Activated CD4-positive, alpha-beta T cell treated with anti-CD3 and anti-CD28 coated beads, Interleukin-2, amount 50 U/mL, for 4 hours (primary cell): ENCODE data around the gene IGF1.

Source experiments
- DNase-seq, 2 experiments: peaks; one replicate each; pipeline ENCODE4 v3.0.0-alpha.2; 2020

The IGF1 gene

DNA sequence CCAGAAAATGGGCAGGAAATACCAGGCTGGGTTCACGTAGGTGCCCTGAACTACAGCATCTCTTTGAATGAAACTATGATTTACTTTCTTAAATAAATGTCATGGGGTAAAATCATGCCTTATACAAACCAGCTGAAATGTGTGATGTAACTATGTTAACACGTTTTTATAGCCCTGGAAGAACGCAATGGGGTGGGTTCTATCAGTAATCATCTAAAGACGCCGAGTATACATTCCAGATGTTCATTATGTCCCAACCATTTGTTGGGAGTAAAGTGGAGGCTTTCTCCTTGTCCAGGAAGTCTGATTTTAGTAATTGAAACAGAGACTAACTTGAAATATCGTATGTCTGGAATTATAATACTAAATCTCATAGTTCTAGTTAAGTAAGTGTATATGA is 16.2 kb upstream of the IGF1 start:
- DNase-seq: no peak

DNA sequence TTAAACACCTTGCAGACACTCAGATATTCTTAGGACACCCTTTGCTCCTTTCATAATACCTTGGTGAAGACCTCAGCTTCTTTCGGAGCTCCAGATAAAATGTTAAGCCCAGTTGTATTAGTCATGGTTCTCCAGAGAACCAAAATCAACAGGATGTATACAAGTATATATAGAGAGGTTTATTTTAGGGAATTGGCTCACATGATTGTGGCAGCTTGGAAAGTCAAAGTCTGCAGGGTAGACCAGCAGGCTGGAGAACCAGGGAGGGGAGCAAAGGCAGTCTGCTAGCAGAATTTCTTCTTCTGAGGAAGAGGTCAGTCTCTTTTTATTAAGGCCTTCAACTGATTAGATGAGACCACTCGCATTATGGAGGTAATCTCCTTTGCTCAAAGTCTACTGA is 6.9 kb upstream of the IGF1 start:
- DNase-seq: no peak

DNA sequence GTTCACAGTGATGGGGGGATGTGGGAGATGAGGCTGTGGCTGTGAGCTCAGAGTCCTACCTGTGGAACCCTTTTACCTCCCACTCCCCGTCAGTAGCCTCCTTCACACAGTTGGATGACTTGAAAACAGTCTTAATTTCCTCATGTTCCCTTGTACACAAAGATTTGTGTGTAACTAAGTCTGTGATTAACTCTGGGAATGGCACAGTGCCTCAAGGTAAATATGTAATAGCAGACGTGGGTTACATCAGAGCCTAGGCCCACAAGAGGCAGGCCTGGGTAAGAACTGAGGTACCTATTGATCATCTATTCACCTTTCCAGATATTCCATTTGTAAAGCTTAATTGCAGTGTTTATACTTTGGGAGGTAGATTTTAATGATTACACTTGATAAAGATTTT is 5.8 kb upstream of the IGF1 start:
- no peak for DNase-seq

DNA sequence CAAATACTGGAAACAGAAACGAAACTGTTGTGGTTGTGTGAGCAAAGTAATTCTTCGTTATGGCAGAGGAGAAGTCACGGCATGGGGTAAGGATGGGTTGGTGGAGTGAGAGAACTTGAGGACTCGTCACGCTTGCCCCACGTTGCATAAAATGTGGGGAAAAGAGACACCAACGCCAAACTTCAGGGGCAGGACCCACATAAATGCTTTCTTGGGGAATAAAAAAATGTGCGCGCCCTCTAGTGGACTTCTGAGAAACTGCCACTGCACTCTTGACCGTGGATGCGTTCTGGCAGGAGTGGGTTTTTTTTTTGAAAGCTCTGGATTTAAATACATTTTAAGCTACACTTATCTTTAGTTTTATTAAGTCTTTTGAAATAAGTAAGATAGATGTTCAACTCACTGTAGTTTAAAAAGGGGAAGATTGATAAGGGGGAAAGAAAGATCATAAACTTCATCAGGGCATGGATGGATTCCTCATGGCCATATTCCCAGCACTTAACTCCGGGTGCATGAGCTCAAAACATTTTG is 4.1 kb upstream of the IGF1 start:
- peak; percentile 26 to 36 for DNase-seq

DNA sequence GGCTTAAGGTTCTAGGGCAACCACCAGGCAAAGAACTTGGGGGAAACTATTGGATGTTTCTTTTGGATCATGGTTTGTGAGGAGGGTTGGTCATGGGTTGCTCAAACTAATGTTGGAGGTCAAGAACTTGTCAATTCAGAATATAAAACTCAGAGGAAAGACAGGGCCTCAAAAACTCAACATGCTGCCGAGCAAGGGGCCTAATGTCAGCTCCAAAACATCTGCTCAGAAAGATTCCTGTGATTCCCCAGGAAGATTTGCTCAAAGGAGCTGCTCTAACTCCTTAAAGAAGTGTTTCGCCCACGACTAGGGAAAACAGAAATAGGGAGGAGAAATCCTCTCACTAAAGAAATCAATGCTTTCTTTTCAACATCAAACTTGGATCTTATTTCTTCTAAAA is 3.7 kb upstream of the IGF1 start:
- no peak for DNase-seq

DNA sequence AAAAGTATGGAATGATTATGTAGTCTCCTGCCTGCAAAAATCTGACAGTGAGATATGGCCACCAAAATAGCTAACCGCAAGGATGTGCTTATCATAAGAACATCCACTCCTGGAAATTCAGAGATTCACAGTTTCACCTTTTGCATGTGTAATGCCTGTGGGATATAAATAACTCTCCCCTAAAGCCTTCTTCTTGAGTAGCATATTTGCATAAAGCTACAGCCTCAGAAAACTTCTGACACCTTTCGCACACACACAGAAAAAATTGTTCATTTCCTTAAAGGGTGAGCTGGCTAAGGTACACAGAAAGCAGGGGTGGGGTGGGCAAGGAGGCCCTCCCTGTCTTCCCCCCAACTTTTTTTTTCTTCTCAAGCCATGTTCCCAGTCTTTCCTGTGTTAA is 3.1 kb upstream of the IGF1 start:
- DNase-seq: no peak

DNA sequence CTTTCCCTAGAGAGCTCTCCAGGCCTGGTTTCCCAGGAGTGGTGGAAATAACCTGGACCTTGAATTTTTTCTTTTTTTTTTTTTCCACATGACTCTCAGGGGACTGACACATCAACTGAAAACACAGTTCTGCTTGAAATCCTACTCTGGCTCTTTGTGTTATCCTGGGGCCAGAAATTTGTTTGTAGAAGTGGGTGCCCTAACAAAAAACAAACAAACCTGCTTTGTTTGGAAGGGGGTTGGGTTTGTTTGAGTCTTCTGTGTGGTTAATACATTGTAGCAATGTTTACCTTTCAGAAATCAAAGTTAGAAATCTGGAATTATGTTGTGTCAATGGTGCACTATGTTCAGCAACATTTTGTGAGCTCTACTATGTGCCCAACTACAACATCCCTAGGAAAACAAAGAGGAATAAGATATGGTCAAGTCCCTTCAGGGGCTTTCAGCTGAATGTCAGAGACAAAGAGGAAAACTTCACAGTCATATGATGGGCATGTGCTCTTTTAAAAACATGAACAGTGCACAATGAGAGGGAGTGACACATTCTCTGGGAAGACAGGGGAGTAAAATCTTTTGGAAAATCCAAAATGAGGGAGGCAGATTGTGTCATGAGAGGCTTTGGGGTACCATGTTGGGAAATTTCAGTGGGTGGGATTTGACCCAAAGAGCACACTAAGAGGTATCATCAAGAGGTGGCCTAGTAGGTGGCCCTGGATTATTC is 1.5 kb upstream of the IGF1 start:
- DNase-seq: no peak

DNA sequence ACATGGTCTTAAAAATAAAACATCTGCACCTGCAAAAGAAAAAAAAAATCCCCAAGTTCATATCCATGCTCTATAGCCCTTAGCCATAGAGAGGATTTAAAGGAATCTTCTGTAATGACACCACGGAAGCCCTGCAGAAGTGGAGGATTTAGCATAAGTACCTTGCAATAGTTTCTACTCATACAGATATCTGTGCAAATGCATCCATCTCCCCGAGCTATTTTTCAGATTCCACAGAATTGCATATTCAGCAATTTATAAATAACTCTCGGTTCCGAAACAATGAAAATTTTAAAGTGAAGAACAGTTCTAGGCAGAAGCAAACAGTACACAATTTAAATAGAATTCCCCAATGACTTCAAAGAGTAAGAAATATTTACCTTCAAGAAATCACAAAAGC is 424 bp downstream of the IGF1 start:
- no peak for DNase-seq

DNA sequence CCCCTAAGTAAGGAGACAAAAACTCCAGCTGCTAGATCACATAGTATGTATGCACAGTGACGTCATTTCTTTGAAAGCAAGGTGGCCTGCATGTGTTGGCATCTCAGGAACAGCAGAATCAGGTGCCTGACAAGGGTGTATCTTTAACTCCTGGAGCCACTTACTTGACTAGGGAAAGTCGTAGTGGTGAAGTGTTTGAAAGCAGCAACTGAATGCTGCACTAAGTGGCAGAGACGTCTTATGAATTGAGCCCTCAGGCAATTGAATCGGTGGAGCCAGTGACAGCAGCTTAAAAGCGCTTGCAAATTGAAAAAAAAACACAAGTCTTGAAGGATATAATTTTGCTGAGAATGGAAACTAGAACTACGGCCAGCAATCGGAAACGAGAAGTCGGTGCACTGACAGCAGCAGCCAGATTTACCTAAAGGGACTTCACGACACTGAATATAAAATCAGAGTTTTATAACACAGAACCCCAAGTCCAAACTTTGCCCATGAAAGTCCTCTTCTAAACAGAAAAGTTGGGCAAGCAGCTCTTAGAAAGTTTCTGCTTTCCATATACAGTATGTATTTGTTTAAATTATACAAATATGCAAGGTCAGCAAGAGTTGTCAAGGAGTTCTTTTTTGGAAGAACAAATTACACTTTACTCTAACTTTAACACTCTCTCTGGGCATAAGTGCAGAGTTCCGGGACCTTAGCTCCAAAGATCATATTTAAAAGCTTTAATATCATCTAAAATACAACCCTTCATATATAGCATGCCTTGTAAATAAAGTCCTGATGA is 1.1 kb downstream of the IGF1 start:
- DNase-seq: no peak

DNA sequence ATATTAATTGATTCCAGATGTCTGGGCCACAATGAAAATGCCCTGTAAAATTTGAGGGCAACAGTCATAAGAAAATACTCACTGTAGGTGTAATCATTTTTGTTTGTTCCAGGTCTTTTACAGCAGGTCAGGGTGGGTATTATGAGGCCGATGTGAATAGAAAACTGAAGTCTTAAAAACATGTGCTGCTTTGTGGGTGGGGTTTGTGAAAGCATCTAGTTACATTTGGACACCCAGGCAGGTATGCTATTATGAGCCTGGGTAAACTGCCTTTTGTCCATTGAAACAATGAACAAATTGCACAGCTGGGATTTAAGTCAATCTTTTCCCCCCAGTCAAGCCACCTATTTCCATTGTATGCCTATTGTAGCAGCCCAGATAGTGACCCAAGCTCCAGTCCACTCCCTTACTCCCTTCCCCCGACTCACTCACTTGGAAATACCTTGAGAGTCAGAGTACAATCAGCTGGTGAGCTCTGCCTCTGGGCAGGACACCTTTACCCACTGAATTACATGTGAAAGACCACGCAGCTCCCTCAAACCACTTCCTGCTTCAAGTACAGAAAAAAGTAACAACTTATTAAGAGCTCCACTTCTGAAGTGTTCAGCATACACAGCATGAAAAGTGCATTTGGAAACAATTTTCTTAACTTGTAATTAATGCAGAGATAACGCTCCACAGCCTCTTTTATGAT is 1.8 kb downstream of the IGF1 start:
- no peak for DNase-seq

DNA sequence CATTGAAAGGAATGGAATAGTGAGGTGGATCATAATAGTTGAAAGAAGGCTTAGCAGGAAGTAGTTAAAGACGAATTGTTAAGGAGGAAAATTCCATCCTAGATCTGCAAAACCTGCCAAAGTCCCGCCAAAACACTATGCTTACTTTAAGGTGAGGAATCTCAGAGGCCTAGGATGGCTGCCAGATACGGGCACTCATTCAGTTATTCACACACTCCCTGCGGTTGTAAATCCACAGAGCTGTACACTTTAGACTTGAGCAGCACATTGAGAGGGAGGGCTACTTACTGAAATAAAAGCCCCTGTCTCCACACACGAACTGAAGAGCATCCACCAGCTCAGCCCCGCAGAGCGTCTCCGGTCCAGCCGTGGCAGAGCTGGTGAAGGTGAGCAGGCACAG is 5.0 kb downstream of the IGF1 start:
- DNase-seq: no peak

DNA sequence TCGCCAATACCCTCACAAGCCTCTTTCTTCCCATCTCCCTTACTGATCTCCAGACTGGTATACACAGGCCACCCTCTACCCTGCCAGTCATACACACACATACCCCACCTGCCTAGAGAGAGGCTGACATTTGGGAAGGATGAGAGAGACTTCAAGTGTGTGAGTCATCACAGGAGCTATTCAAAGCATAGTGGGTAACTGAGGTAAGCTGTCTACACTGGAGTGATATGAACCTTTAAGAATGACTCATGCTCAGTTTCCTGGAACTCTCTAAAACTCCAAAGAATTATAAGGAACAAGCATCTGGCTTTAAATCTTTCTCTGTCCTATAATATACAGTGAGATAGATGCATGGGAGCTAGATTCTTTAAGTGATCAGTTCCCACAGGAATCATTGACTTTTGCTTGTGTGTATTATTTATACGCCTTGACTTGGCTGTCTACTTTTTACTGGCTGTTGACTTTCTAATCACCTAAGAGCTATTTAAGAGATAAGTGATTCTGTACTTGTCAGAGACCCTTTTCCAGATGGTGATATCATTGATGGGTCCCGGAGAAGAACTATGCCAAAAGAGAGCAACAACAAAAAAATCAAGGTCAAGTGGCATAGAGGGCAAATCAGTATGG is 5.8 kb downstream of the IGF1 start:
- no peak for DNase-seq

DNA sequence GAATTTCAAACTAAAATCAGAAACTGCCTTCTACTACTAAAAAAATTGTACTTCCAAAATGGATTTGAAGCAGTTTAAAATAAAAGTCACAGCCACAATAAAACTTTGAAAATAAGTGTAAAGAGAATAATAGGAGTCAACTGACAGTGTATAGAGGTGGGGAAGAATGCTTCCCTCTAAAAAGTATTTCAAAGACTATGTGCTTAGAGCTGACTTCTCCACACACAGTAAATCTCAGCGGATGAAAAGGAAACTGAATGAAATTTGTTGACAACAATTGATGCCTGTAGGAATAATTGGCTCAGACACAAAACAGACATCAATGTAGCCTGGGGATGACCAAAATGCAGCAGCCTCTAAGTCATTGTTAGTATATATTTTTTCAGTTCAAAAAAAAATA is 7.9 kb downstream of the IGF1 start:
- DNase-seq: no peak

DNA sequence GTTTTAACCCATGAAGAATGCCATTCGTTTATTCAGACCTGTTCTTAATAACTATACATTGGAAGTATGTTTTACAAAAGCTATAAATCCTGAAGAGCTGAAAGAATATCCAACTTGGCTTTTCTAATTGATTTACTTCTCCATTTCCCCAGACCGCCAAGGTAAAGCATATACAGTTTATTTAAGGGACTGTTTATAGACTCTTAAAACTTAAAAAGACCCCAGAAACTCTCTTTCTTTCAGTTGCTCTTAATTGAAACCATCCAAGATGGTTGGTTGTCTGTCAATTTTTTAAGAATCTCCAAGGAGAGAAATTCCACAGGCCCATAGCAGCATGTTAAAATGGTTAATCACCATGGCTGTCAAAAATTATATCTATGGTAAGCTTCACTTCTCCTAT is 8.8 kb downstream of the IGF1 start:
- DNase-seq: no peak

DNA sequence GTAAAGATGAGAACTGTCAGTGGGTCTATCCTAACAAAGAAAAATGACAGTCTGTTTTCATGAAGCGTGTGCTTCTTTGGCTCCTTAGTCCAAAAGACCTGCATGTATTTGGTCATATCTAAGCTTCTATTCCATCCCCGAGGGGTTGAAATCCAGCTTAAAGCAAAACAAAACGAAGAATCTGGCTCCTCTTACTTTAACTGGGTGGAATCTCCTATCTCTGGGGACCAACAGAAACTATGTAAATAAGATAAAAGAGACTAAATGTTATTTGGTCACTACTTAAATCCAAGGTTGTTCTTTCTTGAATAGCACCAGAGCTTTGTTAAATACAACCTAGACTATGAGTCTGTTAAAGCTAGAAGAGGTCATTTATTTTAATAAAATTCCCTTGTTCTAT is 9.4 kb downstream of the IGF1 start:
- no peak for DNase-seq

DNA sequence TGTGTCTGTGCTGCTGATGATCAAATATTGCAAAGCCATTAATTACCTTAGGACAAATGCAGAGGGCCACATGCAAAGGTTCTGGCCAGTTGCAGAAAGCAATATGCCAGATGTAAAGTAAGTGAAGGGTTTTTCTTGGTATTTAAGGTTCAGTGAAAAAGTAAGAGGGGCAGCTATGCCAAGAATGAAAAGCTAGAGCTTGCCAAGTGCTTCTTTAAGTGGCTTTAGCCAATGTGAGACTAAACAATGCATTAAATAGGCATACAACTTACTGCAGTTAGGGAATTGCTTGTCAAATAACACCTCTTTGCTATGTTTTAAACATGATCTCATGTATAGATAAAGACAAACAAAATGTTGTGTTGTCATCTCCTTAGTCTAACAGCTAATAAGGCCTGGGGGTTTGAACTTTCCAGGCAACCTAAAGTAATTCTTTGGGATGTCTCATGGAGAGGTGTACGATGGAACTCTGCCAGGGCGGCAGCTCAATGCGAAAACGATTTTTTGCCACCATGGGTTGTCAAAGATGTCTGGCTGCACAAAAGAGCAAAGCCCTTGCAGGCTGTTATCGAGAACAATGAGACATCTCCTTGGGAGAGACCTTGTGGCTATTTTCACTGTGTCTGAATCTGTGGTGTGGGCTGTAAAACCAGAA is 12.0 kb downstream of the IGF1 start:
- no peak for DNase-seq

DNA sequence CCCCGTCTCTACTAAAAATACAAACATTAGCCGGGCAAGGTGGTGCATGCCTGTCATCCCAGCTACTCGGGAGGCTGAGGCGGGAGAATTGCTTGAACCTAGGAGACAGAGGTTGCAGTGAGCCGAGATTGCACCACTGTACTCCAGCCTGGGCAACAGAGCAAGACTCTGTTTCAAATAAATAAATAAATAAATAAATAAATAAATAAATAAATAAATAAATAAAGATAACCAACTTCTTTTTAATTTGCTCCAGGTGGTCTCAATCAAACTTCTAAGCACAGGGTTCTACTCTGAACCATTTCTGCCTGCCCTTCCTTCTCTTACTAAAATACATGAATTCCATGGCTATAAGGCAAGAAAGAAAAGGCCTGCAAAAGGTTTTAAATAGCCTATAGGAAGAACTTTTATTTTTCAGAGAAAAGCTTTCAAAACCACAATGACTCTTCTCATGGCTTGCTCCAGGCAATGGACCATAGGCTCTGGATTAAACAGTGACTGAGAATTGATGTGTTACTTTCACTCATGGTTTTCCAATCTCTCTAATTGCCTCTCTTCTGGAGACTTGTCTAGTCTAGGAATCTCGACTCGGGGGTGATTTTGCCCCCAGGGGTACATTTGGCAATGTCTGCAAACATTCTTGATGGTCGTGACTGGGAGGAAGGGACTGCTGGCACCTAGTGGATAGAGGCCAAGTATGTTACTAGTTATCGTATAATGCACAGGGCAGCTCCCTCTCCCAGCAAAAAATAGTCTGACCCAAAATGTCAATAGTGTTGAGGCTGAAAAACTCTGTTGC is 14.4 kb downstream of the IGF1 start:
- no peak for DNase-seq

DNA sequence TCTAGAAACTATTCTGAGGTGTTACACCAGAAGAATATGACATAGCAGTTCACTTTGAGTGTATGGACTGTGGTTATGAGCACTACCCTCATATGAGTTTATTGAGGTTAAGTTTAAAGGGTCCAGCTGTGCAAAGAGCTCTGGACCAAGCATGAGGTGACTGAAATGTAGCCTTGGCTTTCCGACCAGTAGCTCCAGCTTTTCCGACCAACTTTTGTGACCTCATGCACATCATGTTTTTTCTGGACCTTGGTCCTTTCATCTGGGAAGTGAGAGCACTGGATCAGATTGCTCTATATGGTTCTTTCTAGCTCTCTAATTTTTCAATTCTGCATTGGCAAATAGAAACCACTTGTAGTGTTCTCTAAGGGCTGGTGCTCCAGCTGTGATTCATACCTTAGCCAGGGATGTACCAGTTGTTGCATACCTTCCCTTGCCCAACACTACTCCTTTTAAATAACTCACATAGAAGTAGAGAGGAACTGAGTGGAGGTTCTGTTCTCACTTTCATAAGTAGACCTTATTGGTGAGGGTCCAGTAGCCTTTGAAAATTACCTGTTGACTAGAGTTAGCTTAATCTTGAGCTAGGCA is 16.6 kb downstream of the IGF1 start:
- DNase-seq: no peak

DNA sequence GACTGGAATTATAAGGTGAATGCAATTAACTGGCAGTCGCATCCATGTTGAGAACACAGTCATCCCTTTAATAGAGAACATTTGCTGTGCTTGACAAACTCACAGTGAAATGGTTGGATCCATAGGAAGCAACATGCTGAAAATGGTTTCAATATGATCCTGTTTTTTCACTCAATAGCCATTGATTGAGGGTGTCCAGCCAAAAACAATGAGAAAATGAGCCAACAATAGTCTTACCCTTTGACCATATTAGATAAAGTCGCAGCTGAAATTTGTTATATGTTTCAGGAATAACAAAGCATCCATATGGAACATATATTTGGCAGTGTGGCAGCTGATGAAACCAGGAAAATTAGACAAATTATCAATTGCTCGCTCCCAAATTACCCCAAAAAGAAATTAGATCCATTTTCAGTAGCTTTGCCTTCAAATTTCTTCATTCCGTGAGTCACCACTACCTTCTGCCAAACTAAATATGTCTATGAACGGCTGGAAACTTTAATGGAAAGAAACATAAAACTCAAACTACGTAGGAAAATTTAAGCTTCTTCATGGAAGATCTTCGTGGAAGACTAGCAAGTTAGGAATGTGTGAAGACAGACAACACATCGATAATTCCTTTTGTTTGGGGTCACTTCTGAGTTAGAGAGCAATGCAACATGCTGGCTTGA is 17.4 kb downstream of the IGF1 start:
- DNase-seq: no peak

DNA sequence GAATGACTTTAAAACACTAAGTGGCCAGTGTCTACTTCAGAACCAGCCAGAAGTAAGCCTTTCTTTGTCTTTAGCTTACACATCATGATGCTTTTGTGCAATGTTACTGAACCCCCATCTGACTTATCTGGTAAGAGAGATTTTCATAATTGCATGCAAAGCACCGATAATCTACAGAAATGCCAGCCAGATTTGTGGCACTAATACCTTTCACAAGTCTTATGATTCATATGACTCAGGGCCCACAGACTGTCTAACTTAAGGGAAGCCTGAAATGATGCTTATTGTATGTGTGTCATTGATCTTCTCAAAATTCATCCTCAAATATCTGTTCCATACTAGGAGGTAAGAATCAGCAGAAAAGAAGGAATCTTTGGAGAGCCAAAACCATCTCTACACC is 18.0 kb downstream of the IGF1 start:
- no peak for DNase-seq

DNA sequence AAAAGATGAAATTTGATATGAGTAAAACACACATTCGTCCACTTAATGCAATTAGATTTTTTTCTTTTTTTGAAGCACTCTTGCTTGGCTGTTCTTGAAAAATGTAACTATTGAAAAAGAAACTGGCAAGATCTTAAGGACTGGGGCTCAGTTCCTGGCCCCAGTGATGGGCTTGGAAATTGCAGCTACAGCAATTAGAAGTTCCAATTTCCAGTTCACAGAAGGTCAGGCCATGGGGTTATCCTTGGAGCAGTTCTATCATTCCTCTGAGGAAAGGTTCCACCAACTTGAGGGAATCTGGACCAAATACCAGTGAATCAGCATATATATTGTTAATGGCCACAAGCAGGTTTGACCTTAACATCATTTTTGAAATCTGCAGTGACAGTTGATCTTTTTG is 18.9 kb downstream of the IGF1 start:
- no peak for DNase-seq
